Kidney capillary endothelial cell (primary cell): ENCODE data around the gene HEATR5A.

Experiments
- DNase-seq: peaks from one replicate; pipeline ENCODE4 v3.0.0-alpha.2; 2018; ENCODE audit warnings: low spot score

The HEATR5A gene

GRCh38 chr14:31426663-31427062 is 6.3 kb upstream of the HEATR5A start:
- no peak for DNase-seq

GRCh38 chr14:31425905-31426304 is 5.6 kb upstream of the HEATR5A start:
- no peak for DNase-seq

- DNase-seq, result no peak
Measured at GRCh38 chr14:31421200-31421599, 850 bp upstream of the HEATR5A start.

GRCh38 chr14:31419967-31420318 is 407 bp downstream of the HEATR5A start:
- no peak for DNase-seq

- peak; percentile 40 for DNase-seq
Measured at GRCh38 chr14:31419179-31419966, 977 bp downstream of the HEATR5A start.

- DNase-seq, result no peak
Measured at GRCh38 chr14:31418440-31418839, 1.9 kb downstream of the HEATR5A start.

- peak; percentile 41 for DNase-seq
Measured at GRCh38 chr14:31414190-31414833, 6.0 kb downstream of the HEATR5A start.

GRCh38 chr14:31411218-31411727 is 9.1 kb downstream of the HEATR5A start:
- no peak for DNase-seq

- no peak for DNase-seq
Measured at GRCh38 chr14:31410048-31410650, 10.2 kb downstream of the HEATR5A start.

GRCh38 chr14:31408421-31408820 is 11.9 kb downstream of the HEATR5A start:
- DNase-seq, result no peak

GRCh38 chr14:31405599-31406232 is 14.6 kb downstream of the HEATR5A start:
- DNase-seq, result no peak

- no peak for DNase-seq
Measured at GRCh38 chr14:31405106-31405505, 15.2 kb downstream of the HEATR5A start.

- DNase-seq, result no peak
Measured at GRCh38 chr14:31403707-31404106, 16.6 kb downstream of the HEATR5A start.

GRCh38 chr14:31402764-31403439 is 17.4 kb downstream of the HEATR5A start:
- no peak for DNase-seq

- no peak for DNase-seq
Measured at GRCh38 chr14:31401369-31401932, 18.9 kb downstream of the HEATR5A start.

- no peak for DNase-seq
Measured at GRCh38 chr14:31400031-31400638, 20.2 kb downstream of the HEATR5A start.

GRCh38 chr14:31395572-31396205 is 24.7 kb downstream of the HEATR5A start:
- DNase-seq, result no peak

GRCh38 chr14:31395119-31395518 is 25.2 kb downstream of the HEATR5A start:
- DNase-seq, result no peak

GRCh38 chr14:31391977-31392503 is 28.3 kb downstream of the HEATR5A start:
- DNase-seq, result no peak

GRCh38 chr14:31391473-31391872 is 28.9 kb downstream of the HEATR5A start:
- DNase-seq, result no peak
